ENCODE measurements around the gene KCNA2. TPM values are rescaled to one million over a fixed set of nuclear protein-coding genes. Genes with fewer than 3 reads are reported as not detected.

Gene KCNA2
- total RNA-seq, 4 donors from 2014 or later: 0.31 to 2.9 (median 1.0) TPM

DNA sequence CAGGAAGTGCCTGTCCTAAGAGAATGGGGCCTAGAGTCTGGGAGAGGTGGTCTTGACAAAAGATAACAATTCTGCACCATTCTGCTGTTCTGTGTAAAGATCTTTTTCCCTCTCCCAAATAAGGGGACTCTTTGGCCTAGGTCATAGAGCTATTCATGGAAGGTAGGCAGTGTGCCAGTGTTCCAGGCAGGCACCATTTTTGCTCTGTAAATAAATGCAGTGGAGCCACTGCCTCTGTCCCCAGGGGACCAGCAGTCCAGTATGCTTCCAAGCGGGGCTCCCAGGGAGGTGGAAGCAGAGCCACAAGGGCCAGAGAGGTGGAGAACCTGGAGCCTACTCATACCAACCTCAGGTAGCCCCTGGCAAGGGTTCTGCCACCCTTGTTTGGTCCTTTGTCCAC is 25.9 kb downstream of the KCNA2 start:
- DNase-seq (no peak), ATAC-seq (no peak)
- no peaks in the 10 kb centered on the region for H3K27me3 ChIP-seq
- H3K4me1 ChIP-seq: no peaks in the 10 kb centered on the region
- intact Hi-C loops (cut with DNase I; ENCODE audit: low total_unique reads): no loop called here
- H3K9me3 ChIP-seq: no peaks in the 10 kb centered on the region
- in situ Hi-C loops (cut with MboI; ENCODE audit: low sequenced_read_pairs in 4 of 4): no loop called here
- H3K4me3 ChIP-seq: no peak overlapping the region
- TF ChIP-seq POLR2A (IDR thresholded peaks at IDR 0.05): no peak
- TF ChIP-seq, protein P1, sequence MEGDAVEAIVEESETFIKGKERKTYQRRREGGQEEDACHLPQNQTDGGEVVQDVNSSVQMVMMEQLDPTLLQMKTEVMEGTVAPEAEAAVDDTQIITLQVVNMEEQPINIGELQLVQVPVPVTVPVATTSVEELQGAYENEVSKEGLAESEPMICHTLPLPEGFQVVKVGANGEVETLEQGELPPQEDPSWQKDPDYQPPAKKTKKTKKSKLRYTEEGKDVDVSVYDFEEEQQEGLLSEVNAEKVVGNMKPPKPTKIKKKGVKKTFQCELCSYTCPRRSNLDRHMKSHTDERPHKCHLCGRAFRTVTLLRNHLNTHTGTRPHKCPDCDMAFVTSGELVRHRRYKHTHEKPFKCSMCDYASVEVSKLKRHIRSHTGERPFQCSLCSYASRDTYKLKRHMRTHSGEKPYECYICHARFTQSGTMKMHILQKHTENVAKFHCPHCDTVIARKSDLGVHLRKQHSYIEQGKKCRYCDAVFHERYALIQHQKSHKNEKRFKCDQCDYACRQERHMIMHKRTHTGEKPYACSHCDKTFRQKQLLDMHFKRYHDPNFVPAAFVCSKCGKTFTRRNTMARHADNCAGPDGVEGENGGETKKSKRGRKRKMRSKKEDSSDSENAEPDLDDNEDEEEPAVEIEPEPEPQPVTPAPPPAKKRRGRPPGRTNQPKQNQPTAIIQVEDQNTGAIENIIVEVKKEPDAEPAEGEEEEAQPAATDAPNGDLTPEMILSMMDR (IDR thresholded peaks at IDR 0.05 in 4 of 5, conservative IDR thresholded peaks at IDR 0.05 in 1 of 5): no peak
- no peaks in the 10 kb centered on the region for H3K36me3 ChIP-seq
- no peak overlapping the region for H3K27ac ChIP-seq

DNA sequence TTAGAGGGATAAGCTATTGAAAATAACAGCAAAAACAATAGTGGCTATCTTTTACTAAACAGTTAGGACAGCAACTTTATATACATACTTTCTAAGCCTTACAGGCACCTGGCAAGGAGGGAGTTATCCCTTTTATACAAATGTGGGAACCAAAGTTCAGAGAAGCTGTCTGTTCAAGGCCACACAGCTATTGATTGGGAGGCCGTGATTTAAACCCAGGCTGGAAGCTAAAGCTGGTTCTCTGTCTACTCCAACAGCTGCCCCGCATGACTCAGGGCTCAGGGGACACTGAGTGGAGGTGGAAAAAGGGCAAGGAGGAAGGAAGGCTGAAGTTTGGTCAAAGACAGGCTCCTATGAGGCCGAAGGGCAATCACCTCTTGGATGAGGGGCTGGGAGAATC is 26.7 kb downstream of the KCNA2 start:
- Histone ChIP-seq H3K4me3 (no peak overlapping the region), H3K36me3 (no peaks in the 10 kb centered on the region), H3K27ac (no peak overlapping the region), H3K9me3 (no peaks in the 10 kb centered on the region), H3K4me1 (no peaks in the 10 kb centered on the region), H3K27me3 (no peaks in the 10 kb centered on the region)
- intact Hi-C loops (cut with DNase I; ENCODE audit: low total_unique reads) (no loop called here), in situ Hi-C loops (cut with MboI; ENCODE audit: low sequenced_read_pairs in 4 of 4) (no loop called here)
- DNase-seq (no peak), ATAC-seq (no peak)
- no peak for TF ChIP-seq POLR2A (IDR thresholded peaks at IDR 0.05)
- TF ChIP-seq, protein P1 (IDR thresholded peaks at IDR 0.05 in 4 of 5, conservative IDR thresholded peaks at IDR 0.05 in 1 of 5): no peak

DNA sequence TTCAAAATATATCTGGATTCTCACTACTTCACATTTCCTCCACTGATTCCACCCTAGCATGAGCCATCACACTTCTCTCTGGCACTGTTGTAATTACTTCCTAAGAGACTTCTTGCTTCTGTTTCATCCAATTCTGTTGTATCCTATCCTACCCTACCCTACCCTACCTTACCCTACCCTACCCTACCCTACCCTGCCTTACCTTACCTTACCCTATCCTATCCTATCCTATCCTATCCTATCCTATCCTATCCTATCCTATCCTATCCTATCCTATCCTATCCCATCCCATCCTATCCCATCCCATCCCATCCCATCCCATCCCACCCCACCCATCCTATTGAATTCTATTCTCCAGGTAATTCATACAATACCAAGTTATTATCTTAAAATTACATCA is 29.7 kb downstream of the KCNA2 start:
- no peak overlapping the region for H3K27ac ChIP-seq
- H3K4me3 ChIP-seq: no peak overlapping the region
- TF ChIP-seq, protein P1 (IDR thresholded peaks at IDR 0.05 in 4 of 5, conservative IDR thresholded peaks at IDR 0.05 in 1 of 5): no peak
- no peak for TF ChIP-seq POLR2A (IDR thresholded peaks at IDR 0.05)
- H3K27me3 ChIP-seq: peaks cover 2 to 5% (median 3%) of the 10 kb centered on the region in 3 donors
- intact Hi-C loops (cut with DNase I; ENCODE audit: low total_unique reads) (no loop called here), in situ Hi-C loops (cut with MboI; ENCODE audit: low sequenced_read_pairs in 4 of 4) (no loop called here)
- no peaks in the 10 kb centered on the region for H3K9me3 ChIP-seq
- no peak for ATAC-seq
- no peaks in the 10 kb centered on the region for H3K36me3 ChIP-seq
- DNase-seq: no peak
- H3K4me1 ChIP-seq: no peaks in the 10 kb centered on the region

DNA sequence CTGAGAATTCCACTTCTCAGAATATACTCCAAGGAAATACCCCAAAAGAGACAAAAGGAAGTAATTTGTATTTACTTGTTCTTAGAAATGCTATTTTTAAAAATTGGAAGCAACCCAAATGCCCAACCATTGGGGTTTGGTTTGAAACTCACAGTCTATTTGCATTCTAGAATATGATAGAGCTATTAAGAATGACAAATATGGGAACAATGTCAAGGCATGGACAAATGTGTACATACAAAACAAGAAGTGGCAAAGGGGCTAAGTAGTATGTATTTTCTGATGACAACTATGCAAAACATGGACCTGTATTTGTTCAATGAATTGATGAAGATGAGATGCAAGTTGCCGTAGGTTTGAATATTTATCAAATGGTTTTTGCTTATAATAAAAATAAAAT is 32.8 kb downstream of the KCNA2 start:
- H3K27me3 ChIP-seq: peaks cover 5 to 9% (median 5%) of the 10 kb centered on the region in 3 donors
- no peaks in the 10 kb centered on the region for H3K36me3 ChIP-seq
- ATAC-seq (no peak), DNase-seq (no peak)
- intact Hi-C loops (cut with DNase I; ENCODE audit: low total_unique reads) (no loop called here), in situ Hi-C loops (cut with MboI; ENCODE audit: low sequenced_read_pairs in 4 of 4) (no loop called here)
- H3K9me3 ChIP-seq: no peaks in the 10 kb centered on the region
- H3K4me3 ChIP-seq: no peak overlapping the region
- no peak overlapping the region for H3K27ac ChIP-seq
- TF ChIP-seq, protein P1 (IDR thresholded peaks at IDR 0.05 in 4 of 5, conservative IDR thresholded peaks at IDR 0.05 in 1 of 5): no peak
- TF ChIP-seq POLR2A (IDR thresholded peaks at IDR 0.05): no peak
- no peaks in the 10 kb centered on the region for H3K4me1 ChIP-seq

DNA sequence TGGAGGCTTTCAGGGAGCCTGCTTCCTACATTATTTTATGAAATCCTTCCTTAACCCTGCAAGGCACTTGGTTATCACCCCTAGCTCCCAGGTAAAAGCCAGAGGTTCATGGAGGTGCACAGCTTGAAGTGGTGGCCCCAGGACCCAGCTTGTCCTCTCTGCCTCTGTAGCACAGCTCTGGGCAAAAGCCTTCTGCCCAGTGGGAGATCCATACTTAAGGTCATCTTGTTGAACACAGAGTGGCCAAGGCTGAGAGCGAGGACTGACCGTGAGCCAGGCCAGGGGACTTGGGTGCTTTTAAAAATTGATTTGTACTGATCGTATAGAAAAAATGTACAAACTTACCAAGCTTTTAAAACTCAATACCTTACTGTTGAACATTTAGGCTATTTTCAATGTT is 33.4 kb downstream of the KCNA2 start:
- DNase-seq: no peak
- H3K27ac ChIP-seq: no peak overlapping the region
- no peaks in the 10 kb centered on the region for H3K36me3 ChIP-seq
- intact Hi-C loops (cut with DNase I; ENCODE audit: low total_unique reads): no loop called here
- no peaks in the 10 kb centered on the region for H3K4me1 ChIP-seq
- H3K27me3 ChIP-seq: peaks cover 5 to 9% (median 5%) of the 10 kb centered on the region in 3 donors
- no peak for ATAC-seq
- in situ Hi-C loops (cut with MboI; ENCODE audit: low sequenced_read_pairs in 4 of 4): no loop called here
- H3K9me3 ChIP-seq: no peaks in the 10 kb centered on the region
- no peak overlapping the region for H3K4me3 ChIP-seq
- no peak for TF ChIP-seq POLR2A (IDR thresholded peaks at IDR 0.05)
- TF ChIP-seq, protein P1 (IDR thresholded peaks at IDR 0.05 in 4 of 5, conservative IDR thresholded peaks at IDR 0.05 in 1 of 5): no peak

Measured in gastrocnemius medialis (tissue), 4 donors.